Hippocampal formation (tissue), 2 donors: ENCODE results near the gene SYNGAP1.
"Not testable (repeated sequence)": the region's sequence is repeated elsewhere in the genome, so short reads cannot be mapped to it uniquely, and the experiment has no call there.

Source experiments
- DNase-seq, 2 donors: peaks; one replicate each; lab custom pipeline; 2025; lab: John Stamatoyannopoulos, UW

Gene SYNGAP1

GRCh38 chr6:33469661-33470060 is 49.8 kb downstream of the SYNGAP1 start:
- DNase-seq, result no peak

GRCh38 chr6:33477864-33478263 is 58.0 kb downstream of the SYNGAP1 start:
- DNase-seq, result no peak

- no peak for DNase-seq
Observed at GRCh38 chr6:33481192-33481591, 61.3 kb downstream of the SYNGAP1 start.

GRCh38 chr6:33482620-33483019 is 62.8 kb downstream of the SYNGAP1 start:
- DNase-seq, result not testable (repeated sequence)

- no peak for DNase-seq
Observed at GRCh38 chr6:33483678-33484077, 63.8 kb downstream of the SYNGAP1 start.

- not testable (repeated sequence) for DNase-seq
Observed at GRCh38 chr6:33484673-33485262, 64.9 kb downstream of the SYNGAP1 start.

- DNase-seq, result not testable (repeated sequence)
Observed at GRCh38 chr6:33485680-33486079, 65.8 kb downstream of the SYNGAP1 start.

- no peak for DNase-seq
Observed at GRCh38 chr6:33488339-33488738, 68.5 kb downstream of the SYNGAP1 start.

- DNase-seq, result no peak
Observed at GRCh38 chr6:33490198-33490597, 70.3 kb downstream of the SYNGAP1 start.

GRCh38 chr6:33490621-33491020 is 70.8 kb downstream of the SYNGAP1 start:
- no peak for DNase-seq

GRCh38 chr6:33492093-33492492 is 72.2 kb downstream of the SYNGAP1 start:
- no peak for DNase-seq

- DNase-seq, result no peak
Observed at GRCh38 chr6:33497157-33497556, 77.3 kb downstream of the SYNGAP1 start.

- no peak for DNase-seq
Observed at GRCh38 chr6:33502486-33502885, 82.6 kb downstream of the SYNGAP1 start.

GRCh38 chr6:33504486-33504885 is 84.6 kb downstream of the SYNGAP1 start:
- no peak for DNase-seq
